Gastroesophageal sphincter (tissue), 4 donors: ENCODE results near the gene ENTPD2. TPM values are rescaled to one million over a fixed set of nuclear protein-coding genes. Genes with fewer than 3 reads are reported as not detected.
"Not testable (repeated sequence)": the region's sequence is repeated elsewhere in the genome, so short reads cannot be mapped to it uniquely, and the experiment has no call there.

Experiments
- ATAC-seq: fragments of 150-250 bp; one replicate; pipeline ENCODE4 v1.9.1; 2016; ENCODE audit warnings: mild to moderate bottlenecking, moderate library complexity
- H3K27ac ChIP-seq, 4 donors: fragments of 200-600 bp; sonication (generic) in 3 of 4; 1 replicate in 3 of 4; 2 replicates in 1 of 4; pipeline ENCODE4 v1.5.1; 2016 to 2019
- H3K27me3 ChIP-seq: fragments of 200-600 bp; sonication (generic); one replicate; pipeline ENCODE4 v1.5.1; 2019
- H3K36me3 ChIP-seq, 2 donors: fragments of 200-600 bp; sonication (generic); one replicate each; pipeline ENCODE4 v1.5.1; 2019; ENCODE audit warnings: control low read depth in 1 of 2
- H3K4me1 ChIP-seq, 3 donors: fragments of 200-600 bp; sonication (generic); 1 replicate in 2 of 3; 2 replicates in 1 of 3; pipeline ENCODE4 v1.5.1; 2016 to 2019; ENCODE audit warnings: control low read depth in 2 of 3
- H3K4me3 ChIP-seq, 2 donors: fragments of 200-600 bp; sonication (generic); one replicate each; pipeline ENCODE4 v1.5.1; 2019; ENCODE audit warnings: mild to moderate bottlenecking in 1 of 2, moderate library complexity in 1 of 2
- H3K9me3 ChIP-seq, 3 donors: fragments of 200-600 bp; sonication (generic); one replicate each; pipeline ENCODE4 v1.5.1; 2017 to 2019; ENCODE audit warnings: control low read depth in 2 of 3
- EP300 ChIP-seq: sonication (generic); formaldehyde crosslinking; IDR thresholded peaks from one replicate; pipeline ENCODE4 v1.6.1; 2017; ENCODE audit warnings: antibody characterized with exemption, mild to moderate bottlenecking
- POLR2A ChIP-seq, 2 donors: fragments of 450-650 bp; IDR thresholded peaks; one replicate each; pipeline ENCODE4 v1.6.1; 2017; ENCODE audit warnings: antibody characterized with exemption in 2 of 2, mild to moderate bottlenecking in 2 of 2, moderate library complexity in 1 of 2
- POLR2AphosphoS5 ChIP-seq: sonication (generic); formaldehyde crosslinking; IDR thresholded peaks from one replicate; pipeline ENCODE4 v1.6.1; 2017; ENCODE audit warnings: antibody characterized with exemption
- WGBS, 2 donors: methylation state at CpG; one replicate each; pipeline ENCODE4 v1.1.5; 2018; ENCODE audit warnings: low coverage in 1 of 2; 5-methylcytosine and 5-hydroxymethylcytosine counted together
- total RNA-seq, 4 donors: library from RNA; depleted of rRNA; stranded (reverse); fragments of >200 nt; gene quantifications; one replicate each; pipeline ENCODE4 v1.1.0, GENCODE V29; 2016
- TF ChIP-seq, protein P1 (sequence below), 4 experiments: fragments of 200-600 bp in 2 of 4; fragments of 450-650 bp in 2 of 4; sonication (generic) in 1 of 4; IDR thresholded peaks; one replicate each; pipeline ENCODE4 v1.5.1; 2017 to 2019; ENCODE audit warnings: antibody characterized with exemption in 4 of 4, mild to moderate bottlenecking in 2 of 4, moderate library complexity in 2 of 4

Gene ENTPD2
- total RNA-seq, 4 donors from 2014 or later, result 0.58 to 1.6 TPM; not detected in 2

DNA sequence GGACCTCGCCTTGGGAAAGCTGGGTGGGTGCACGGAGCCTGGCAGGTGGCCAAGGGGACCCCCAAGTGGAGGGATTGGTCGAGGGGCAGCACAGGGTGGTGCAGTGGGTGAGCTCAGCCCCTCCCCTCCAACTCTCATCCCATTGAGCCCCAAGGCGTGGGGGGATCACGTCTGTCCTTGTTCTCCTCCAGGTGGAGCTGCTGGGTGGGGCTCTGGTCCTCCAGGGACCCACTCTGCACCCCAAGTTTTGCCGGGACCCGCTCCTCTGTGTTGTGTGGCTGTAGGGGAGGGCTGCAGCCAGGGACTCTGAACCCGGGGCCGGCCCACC is 18.4 kb downstream of the ENTPD2 start:
- 0% methylated on average over 1 of the region's 9 CpGs; no CpG with 5 or more reads in 1 of the 2 donors for WGBS, 2 donors
- no peak for ATAC-seq
- Histone ChIP-seq H3K4me1 (peaks cover 0 to 18% (median 13%) of the 10 kb centered on the region in 3 donors), H3K9me3 (no peaks in the 10 kb centered on the region), H3K27ac (no peak overlapping the region), H3K36me3 (peaks cover 0 to 34% of the 10 kb centered on the region in 2 donors), H3K27me3 (peaks cover 16% of the 10 kb centered on the region), H3K4me3 (no peak overlapping the region)
- TF ChIP-seq, protein P1, sequence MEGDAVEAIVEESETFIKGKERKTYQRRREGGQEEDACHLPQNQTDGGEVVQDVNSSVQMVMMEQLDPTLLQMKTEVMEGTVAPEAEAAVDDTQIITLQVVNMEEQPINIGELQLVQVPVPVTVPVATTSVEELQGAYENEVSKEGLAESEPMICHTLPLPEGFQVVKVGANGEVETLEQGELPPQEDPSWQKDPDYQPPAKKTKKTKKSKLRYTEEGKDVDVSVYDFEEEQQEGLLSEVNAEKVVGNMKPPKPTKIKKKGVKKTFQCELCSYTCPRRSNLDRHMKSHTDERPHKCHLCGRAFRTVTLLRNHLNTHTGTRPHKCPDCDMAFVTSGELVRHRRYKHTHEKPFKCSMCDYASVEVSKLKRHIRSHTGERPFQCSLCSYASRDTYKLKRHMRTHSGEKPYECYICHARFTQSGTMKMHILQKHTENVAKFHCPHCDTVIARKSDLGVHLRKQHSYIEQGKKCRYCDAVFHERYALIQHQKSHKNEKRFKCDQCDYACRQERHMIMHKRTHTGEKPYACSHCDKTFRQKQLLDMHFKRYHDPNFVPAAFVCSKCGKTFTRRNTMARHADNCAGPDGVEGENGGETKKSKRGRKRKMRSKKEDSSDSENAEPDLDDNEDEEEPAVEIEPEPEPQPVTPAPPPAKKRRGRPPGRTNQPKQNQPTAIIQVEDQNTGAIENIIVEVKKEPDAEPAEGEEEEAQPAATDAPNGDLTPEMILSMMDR (IDR thresholded peaks at IDR 0.05), result no peak
- TF ChIP-seq EP300 (no peak), POLR2A (IDR thresholded peaks at IDR 0.05) (no peak), POLR2AphosphoS5 (no peak)

DNA sequence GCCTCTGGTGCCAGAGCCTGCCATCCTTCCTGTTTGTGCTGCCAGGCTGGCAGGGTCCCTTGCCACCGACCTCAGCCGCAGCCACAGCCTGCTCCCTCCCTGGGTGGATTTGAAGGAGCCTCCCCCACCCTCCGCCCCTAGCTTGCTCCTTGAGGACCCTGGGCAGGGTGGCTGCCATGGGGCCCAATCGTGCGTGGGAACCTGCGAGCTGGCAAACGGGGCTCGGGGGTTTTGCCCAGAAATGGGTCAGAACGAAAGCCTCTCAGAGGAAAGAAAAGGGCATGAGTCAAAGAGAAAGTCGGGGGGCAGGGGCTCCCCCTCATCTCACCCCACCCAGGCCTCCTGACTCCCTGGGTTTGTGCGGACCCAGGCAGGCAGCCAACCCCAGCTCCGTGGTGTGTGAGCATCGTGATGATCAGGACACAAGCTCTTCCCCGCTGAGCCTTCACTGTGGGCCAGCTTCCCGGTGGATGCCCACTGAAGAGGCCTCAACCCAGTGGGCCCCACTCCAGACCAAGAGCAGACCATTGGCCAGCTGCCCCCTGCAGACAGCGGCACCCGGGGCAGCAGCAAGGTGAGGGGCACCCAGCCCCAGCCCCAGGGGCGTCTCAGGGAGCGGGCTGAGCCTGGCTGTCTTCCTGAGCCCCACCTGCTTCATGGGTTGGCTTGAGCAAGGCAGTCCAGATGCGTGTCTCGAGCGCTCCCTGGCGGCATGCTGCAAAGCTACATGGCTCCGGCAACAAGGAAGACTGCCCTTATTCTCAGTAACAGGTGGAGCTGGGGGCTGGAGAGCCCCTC is 19.0 kb downstream of the ENTPD2 start:
- Histone ChIP-seq H3K4me3 (no peak overlapping the region), H3K4me1 (peaks cover 0 to 18% (median 13%) of the 10 kb centered on the region in 3 donors), H3K9me3 (no peaks in the 10 kb centered on the region), H3K27ac (peak overlapping the region in 1 of 4 donors; percentile 17), H3K27me3 (peaks cover 16% of the 10 kb centered on the region), H3K36me3 (peaks cover 0 to 28% of the 10 kb centered on the region in 2 donors)
- peak; percentile 77 for ATAC-seq
- WGBS, 2 donors, result 0% methylated on average over 3 of the region's 24 CpGs; no CpG with 5 or more reads in 1 of the 2 donors
- TF ChIP-seq POLR2A (IDR thresholded peaks at IDR 0.05) (no peak), POLR2AphosphoS5 (peak; percentile 6), EP300 (no peak)
- TF ChIP-seq, protein P1 (IDR thresholded peaks at IDR 0.05), result peak in 3 of 4 experiments; percentile 86 to 93 (median 86)

DNA sequence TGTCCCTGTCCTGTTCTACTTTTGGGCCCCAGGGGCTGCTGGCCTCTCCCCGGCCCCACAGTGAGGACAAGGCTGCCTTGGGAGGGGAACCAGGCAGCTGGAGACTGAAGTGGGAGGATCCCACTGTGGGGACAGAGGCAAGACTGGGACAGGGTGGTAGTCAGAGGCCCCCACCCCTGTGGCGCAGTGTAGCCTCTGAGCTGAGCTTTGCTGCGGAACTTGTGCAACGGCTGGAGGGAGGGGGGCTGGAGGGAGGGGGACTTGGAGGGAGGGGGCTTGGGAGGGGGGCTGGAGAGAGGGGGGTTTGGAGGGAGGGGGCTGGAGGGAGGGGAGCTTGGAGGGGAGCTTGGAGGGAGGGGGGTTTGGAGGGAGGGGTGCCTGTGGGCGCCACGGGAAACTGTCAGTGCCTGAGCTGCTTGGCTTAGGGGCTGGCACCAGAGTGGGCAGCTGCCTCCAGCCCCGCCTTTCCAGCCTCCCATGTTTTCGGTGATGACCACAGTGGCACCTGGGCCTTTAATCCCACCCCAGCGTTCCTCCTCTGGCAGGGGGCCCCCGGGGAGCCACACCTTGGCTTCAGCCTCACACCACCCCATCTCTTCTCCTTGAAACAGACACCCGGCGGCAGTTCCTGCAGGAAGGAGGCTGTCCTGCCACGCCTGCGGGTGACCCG is 19.7 kb downstream of the ENTPD2 start:
- H3K4me3 ChIP-seq, result peak overlapping the region in 1 of 2 donors; percentile 26
- H3K36me3 ChIP-seq, result peaks cover 0 to 21% of the 10 kb centered on the region in 2 donors
- ATAC-seq, result no peak
- TF ChIP-seq EP300 (no peak), POLR2A (IDR thresholded peaks at IDR 0.05) (no peak), POLR2AphosphoS5 (no peak)
- TF ChIP-seq, protein P1 (IDR thresholded peaks at IDR 0.05), result no peak
- no CpG with 5 or more reads among the region's 15 CpGs for WGBS, 2 donors
- peak overlapping the region in 1 of 4 donors; percentile 17 for H3K27ac ChIP-seq
- peaks cover 0 to 25% (median 17%) of the 10 kb centered on the region in 3 donors for H3K4me1 ChIP-seq
- H3K27me3 ChIP-seq, result peaks cover 16% of the 10 kb centered on the region
- no peaks in the 10 kb centered on the region for H3K9me3 ChIP-seq

DNA sequence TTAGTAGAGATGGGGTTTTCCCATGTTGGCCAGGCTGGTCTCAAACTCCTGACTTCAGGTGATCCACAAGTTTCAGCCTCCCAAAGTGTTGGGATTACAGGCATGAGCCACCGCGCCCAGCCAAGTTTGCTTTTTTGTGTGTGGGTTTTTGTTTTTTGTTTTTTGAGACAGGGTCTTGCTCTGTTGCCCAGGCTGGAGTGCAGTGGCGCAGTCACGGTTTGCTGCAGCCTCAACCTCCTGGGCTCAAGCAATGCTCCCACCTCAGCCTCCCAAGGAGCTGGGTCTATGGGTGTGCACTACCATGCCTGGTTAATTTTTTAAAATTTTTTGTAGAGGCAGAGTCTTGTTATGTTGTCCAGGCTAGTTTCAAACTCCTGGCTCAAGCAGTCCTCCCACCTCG is 20.4 kb downstream of the ENTPD2 start:
- Histone ChIP-seq H3K4me1 (peaks cover 0 to 32% (median 24%) of the 10 kb centered on the region in 3 donors), H3K4me3 (peak overlapping the region in 1 of 2 donors; percentile 26), H3K36me3 (peaks cover 0 to 14% of the 10 kb centered on the region in 2 donors), H3K27me3 (peaks cover 16% of the 10 kb centered on the region)
- not testable (repeated sequence) for H3K9me3 ChIP-seq, H3K27ac ChIP-seq, ATAC-seq
- 83 to 84% methylated on average over 1 to 4 of the region's 5 CpGs for WGBS, 2 donors

DNA sequence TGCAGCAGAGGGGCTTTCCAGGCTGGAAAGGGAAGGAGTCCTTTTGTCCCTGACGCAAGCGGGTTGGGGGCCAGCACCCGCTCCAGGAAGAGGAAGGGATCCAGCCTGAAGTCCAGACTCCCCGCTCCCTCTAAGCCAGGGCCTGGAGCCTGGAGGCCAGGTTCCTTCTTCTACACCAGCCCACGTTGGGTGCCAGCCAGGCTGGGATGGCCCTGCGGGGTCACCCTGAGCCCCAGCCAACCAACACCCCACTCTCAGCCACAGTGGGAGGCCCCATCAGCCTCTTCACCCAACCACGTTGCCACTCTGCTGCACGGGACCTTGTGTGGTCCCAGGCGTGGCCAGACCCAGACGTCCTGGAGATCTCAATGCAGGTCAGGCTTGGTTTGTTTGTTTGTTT is 21.0 kb downstream of the ENTPD2 start:
- TF ChIP-seq POLR2A (IDR thresholded peaks at IDR 0.05) (peak in 1 of 2 donors; percentile 7), POLR2AphosphoS5 (no peak)
- H3K9me3 ChIP-seq, result no peaks in the 10 kb centered on the region
- no peak overlapping the region for H3K27ac ChIP-seq
- H3K4me1 ChIP-seq, result peaks cover 0 to 34% (median 25%) of the 10 kb centered on the region in 3 donors
- H3K4me3 ChIP-seq, result peak overlapping the region in 1 of 2 donors; percentile 26
- peaks cover 0 to 8% of the 10 kb centered on the region in 2 donors for H3K36me3 ChIP-seq
- H3K27me3 ChIP-seq, result peaks cover 16% of the 10 kb centered on the region
- WGBS, 2 donors, result 43 to 65% methylated on average over 2 to 5 of the region's 10 CpGs
- ATAC-seq, result peak; percentile 31
